ENCODE data around the gene DDX41. TPM values are rescaled to one million over a fixed set of nuclear protein-coding genes. Genes with fewer than 3 reads are reported as not detected.
"Not testable (repeated sequence)": the region's sequence is repeated elsewhere in the genome, so short reads cannot be mapped to it uniquely, and the experiment has no call there.

The DDX41 gene
- total RNA-seq, 1 experiment from 2014 or later: 122 TPM

DNA sequence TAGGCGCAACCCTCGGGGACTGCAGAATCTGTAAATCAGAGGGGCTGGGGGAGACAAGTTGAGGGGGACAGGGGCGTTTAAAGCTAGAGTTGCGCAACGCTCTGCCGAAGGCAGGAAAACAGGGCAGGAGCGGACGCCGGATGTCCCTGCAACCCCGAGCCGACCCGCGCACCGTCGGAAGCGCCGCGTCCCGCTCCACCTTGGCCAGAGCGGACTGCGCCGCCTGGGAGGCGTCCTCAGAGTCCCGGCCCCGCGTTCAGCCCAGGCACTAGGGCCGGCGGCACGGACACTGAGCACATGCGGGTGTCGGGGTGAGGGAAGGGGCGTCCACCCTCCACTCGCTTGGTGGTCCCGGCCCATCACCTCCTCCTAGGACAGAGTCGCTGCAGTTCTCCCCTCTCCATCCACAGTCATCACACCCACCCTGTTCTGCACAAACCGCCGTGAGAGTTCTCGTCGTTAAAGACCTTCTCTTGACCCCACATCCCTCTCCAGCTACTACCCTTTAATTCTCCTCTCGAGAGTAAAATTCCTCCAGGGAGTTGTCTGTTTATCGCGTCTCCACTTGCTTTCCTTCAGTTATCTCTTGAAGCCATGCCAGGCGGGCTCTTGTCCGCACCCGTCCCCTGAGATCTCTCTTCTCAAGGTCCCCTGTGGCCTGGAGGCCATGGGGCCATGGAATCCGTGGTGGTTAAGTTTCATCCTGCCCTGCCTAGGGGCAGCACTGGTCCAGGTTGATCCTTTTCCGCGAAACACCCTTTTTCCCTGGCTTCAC lies 18.6 kb downstream of the DDX41 start:
- DNase-seq (ENCODE audit: low spot score): no peak

GRCh38 chr5:177497292-177498012 lies 19.3 kb downstream of the DDX41 start, which contains the start of gene PDLIM7:
Gene PDLIM7, minus strand, starts transcription at chr5:177497604. Its CDS starts 1,092 bp downstream, at chr5:177496512.
- DNase-seq (ENCODE audit: low spot score): peak; percentile 97

DNA sequence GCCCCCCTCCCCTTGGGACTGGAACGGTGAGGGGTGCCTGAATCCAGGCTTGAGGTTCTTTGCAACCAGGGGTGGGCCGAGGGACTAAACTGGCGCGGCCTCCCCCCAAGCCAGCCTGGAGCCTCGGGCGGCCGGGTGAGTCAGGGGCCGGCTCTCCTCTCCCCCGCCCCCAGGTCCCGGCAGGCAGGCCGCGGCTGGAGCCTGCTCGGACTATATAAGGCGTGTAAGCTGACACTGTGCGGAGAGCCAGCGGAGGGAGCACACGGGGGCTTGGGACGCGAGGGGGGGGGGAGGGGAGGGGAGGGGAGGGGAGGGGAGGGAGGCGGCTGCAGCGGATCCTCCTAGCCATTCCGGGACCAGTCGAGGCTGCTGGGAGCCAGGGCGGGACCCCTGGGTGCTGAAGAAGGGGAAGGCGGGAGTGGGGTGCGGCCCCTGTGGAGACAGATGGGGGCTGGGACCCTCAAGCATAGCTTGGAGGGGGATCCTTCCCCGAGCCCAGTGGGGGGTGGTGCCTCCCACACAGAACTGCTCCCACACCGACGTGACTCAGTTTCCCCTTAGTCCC lies 20.0 kb downstream of the DDX41 start:
- peak; percentile 96 for DNase-seq (ENCODE audit: low spot score)

DNA sequence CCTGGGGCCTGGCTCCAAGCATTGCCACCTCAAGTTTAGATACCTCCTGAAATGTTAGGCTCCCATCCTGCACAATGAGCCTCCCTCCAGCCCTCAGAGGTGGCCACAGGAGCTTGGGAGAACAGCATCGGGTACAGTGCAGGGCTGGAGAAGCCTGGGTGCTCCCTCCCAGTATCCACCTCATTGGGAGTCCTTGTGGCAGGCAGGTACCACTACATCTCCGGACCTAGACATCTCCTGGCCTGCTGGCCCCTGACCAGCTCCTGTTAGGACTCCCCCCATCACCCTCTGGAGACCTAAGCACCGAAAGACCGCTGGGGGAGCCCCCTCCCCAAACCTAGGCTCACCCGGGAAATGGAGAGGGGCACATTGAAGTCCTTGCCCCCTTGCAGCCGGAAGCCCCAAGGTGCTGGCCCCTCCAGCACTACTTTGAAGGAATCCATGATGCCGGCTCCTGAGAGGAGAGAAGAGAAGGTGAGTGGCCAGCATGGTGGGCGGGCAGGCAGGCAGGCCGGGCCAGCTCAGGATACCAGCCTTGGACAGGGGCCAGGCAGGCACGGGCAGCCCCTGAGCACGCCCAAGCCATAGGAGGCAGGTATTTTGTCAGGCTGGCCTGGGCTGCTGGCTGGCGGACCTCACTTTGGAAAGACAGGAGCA lies 20.6 kb downstream of the DDX41 start:
- DNase-seq (ENCODE audit: low spot score): peak; percentile 85

DNA sequence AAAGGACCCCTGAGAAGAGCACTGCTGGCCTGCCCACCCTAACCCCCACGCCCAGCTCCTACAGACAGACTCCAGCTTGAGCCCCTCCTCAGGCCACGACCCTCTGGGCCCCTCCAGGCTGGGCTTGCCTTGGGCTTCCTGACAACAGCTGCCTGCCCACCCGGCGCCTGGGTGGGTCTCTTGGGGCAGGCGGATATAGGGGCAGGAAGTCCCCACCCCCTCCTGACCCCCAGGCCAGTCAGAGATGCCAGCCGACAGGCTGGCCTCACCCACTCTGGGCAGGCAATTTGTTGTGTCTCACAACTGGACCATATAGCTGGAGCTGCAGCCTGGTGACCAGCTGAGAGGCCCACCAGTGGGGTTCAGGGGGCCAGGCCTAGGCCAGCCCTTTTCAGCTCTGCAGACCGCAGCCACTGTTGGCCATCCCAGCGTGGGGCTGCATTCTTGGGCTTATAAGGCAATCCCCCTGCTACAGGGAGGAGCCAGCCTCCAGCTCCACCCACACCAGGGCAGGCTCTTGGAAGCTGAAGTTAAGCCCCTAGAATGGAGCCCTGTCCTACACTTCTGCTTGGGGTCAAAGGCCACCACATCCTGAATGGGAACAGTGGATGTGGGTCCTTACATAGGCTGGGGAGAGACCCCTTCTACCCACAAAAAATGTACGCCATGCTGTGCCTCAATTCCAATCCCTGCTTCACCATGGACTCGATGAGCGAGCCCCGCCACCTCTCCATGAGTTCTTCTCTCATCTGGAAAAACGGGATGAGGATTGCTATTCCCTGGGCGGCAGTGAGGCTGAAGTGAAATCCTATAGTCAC lies 21.3 kb downstream of the DDX41 start:
- DNase-seq (ENCODE audit: low spot score): peak; percentile 93

- DNase-seq (ENCODE audit: low spot score): peak; percentile 93
Observed at GRCh38 chr5:177494346-177495195, 22.2 kb downstream of the DDX41 start.

GRCh38 chr5:177493795-177494345 lies 22.9 kb downstream of the DDX41 start:
- no peak for DNase-seq (ENCODE audit: low spot score)

DNA sequence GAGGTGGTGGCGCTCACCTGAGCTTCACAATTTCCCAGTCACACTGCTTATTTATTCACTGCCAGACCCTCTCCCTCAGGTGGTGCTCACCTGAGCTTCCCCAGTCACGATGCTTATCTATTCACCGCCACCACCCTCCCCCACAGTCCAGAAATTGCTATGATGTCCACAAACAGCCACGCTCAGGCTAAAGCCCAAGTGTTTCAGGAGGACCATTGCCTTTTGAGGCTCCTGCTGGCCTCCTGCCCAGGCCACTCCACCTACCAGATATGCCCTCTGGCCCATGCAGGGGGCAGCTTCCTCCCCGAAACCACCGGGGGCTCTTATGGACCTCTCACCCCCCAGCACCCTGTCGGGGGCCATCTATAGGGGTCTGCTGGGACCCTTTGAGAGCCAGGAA lies 23.9 kb downstream of the DDX41 start:
- no peak for DNase-seq (ENCODE audit: low spot score)

- DNase-seq (ENCODE audit: low spot score): no peak
Observed at GRCh38 chr5:177491983-177492746, 24.6 kb downstream of the DDX41 start.

GRCh38 chr5:177491429-177491945 lies 25.3 kb downstream of the DDX41 start:
- DNase-seq (ENCODE audit: low spot score): no peak

DNA sequence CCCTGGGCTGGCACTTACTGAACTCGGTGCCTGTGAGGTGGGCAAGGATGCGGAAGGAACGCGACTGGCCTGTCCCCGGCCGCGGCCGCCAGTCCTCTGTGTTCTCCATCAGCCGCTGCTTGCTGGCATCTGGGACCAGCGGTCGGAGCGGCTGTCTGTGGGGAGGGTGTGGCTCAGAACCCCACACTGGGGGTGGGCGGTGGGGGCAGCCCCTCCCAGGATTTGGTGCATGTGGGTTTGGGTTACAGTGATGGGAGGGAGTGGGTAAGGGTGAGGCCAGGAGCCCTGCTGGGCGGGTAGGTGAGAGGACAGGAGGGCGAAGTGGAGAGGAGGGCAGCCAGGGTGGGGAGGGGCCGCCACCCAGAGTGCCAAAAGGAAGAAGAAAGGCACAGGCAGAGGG lies 25.8 kb downstream of the DDX41 start:
- DNase-seq (ENCODE audit: low spot score): no peak

- no peak for DNase-seq (ENCODE audit: low spot score)
Observed at GRCh38 chr5:177490311-177490991, 26.3 kb downstream of the DDX41 start.

- no peak for DNase-seq (ENCODE audit: low spot score)
Observed at GRCh38 chr5:177489119-177489716, 27.5 kb downstream of the DDX41 start.

GRCh38 chr5:177487975-177488374 lies 28.8 kb downstream of the DDX41 start:
- no peak for DNase-seq (ENCODE audit: low spot score)

DNA sequence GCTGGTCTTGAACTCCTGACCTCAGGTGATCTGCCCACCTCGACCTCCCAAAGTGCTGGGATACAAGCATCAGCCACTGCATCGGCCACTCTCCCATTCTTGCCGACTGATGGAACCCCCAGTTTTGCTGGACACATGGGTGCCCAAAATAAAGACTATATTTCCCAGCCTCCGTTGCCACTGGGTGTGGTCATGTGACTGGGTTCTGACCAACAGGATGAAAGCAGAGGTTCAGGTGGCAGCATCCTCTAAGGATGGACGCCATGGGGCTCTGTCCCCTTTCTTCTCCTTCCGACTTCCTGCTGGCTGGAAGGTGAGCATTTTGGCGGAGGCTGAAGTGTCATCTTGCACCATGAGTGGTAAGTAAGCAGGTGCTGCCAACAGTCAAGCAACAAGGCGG lies 29.6 kb downstream of the DDX41 start:
- DNase-seq (ENCODE audit: low spot score): no peak

GRCh38 chr5:177486256-177486655 lies 30.5 kb downstream of the DDX41 start:
- DNase-seq (ENCODE audit: low spot score): no peak

- DNase-seq (ENCODE audit: low spot score): not testable (repeated sequence)
Observed at GRCh38 chr5:177485753-177486152, 31.0 kb downstream of the DDX41 start.
